Natural killer cell (primary cell): ENCODE data around the gene PPP1R1A. TPM values are rescaled to one million over a fixed set of nuclear protein-coding genes. Genes with fewer than 3 reads are reported as not detected.

Source experiments
- ATAC-seq, 3 donors: fragments of 150-1000 bp in 2 of 3; fragments of 200-7000 bp in 1 of 3; cut with Tn5 transposase; 1 replicate in 1 of 3; 2 replicates in 2 of 3; pipeline ENCODE4 v1.10.0; 2021; ENCODE audit warnings: mild to moderate bottlenecking in 2 of 3, moderate library complexity in 2 of 3
- DNase-seq, 2 donors: peaks; one replicate each; pipeline versions ENCODE4 v3.0.0 to v3.0.0-alpha.2; 2013 to 2021; ENCODE audit warnings: mixed read lengths in 1 of 2
- H3K27ac ChIP-seq: one replicate; pipeline ENCODE4 v1.5.1; 2013; ENCODE audit warnings: mild to moderate bottlenecking, low read length
- H3K27me3 ChIP-seq: one replicate; pipeline ENCODE4 v1.6.1; 2013; ENCODE audit warnings: low read length; ENCODE audit not compliant: control insufficient read depth, insufficient read depth
- H3K36me3 ChIP-seq: one replicate; pipeline ENCODE4 v1.6.1; 2013; ENCODE audit warnings: low read length; ENCODE audit not compliant: control insufficient read depth, insufficient read depth
- H3K4me1 ChIP-seq: one replicate; pipeline ENCODE4 v1.6.1; 2013; ENCODE audit warnings: low read length; ENCODE audit not compliant: control insufficient read depth, insufficient read depth
- H3K4me3 ChIP-seq: one replicate; pipeline ENCODE4 v1.5.1; 2013; ENCODE audit warnings: low read length
- H3K9me3 ChIP-seq: one replicate; pipeline ENCODE4 v1.6.1; 2013; ENCODE audit warnings: low read length; ENCODE audit not compliant: control insufficient read depth, insufficient read depth
- H3K27ac Mint-ChIP-seq, 2 donors: one replicate each; pipeline ENCODE4 v1.8.0; 2022; ENCODE audit warnings: mild to moderate bottlenecking in 2 of 2, mixed read lengths in 2 of 2, moderate library complexity in 1 of 2
- H3K27me3 Mint-ChIP-seq, 2 donors: one replicate each; pipeline ENCODE4 v1.8.0; 2022; ENCODE audit warnings: low read depth in 2 of 2, mixed read lengths in 2 of 2
- H3K36me3 Mint-ChIP-seq: one replicate; pipeline ENCODE4 v1.8.0; 2022; ENCODE audit warnings: mixed read lengths
- H3K4me1 Mint-ChIP-seq, 2 donors: one replicate each; pipeline ENCODE4 v1.8.0; 2022; ENCODE audit warnings: mixed read lengths in 2 of 2
- H3K4me3 Mint-ChIP-seq: one replicate; pipeline ENCODE4 v1.8.0; 2022; ENCODE audit warnings: mild to moderate bottlenecking, moderate library complexity, mixed read lengths
- H3K9me3 Mint-ChIP-seq, 2 donors: one replicate each; pipeline ENCODE4 v1.8.0; 2022; ENCODE audit warnings: mixed read lengths in 2 of 2
- CTCF ChIP-seq: fragments of 200-600 bp; IDR thresholded peaks from one replicate; pipeline ENCODE4 v1.8.0; 2022; ENCODE audit warnings: antibody characterized with exemption
- WGBS: methylation state at CpG from one replicate; pipeline ENCODE4 v1.1.7; 2013; ENCODE audit warnings: missing lambda C conversion rate; ENCODE audit not compliant: insufficient coverage; 5-methylcytosine and 5-hydroxymethylcytosine counted together
- intact Hi-C: fragments of 100-400 bp; cut with micrococcal nuclease; formaldehyde crosslinking; loops from one replicate; pipeline ENCODE4 v1.14.2; 2022
- total RNA-seq, 4 donors: library from RNA; stranded (reverse); fragments of 120-200 nt in 1 of 4; gene quantifications; one replicate each; pipeline versions ENCODE4 v1.2.3 to v1.2.4, GENCODE V29; 2013 to 2022

PPP1R1A gene
- total RNA-seq, 3 donors from 2014 or later (not counting 1 experiment from before 2014, with no cell fraction given): not detected

- DNase-seq: no peak
- Mint-ChIP-seq H3K4me3 (no peak overlapping the region), H3K9me3 (no peaks in the 10 kb centered on the region), H3K27me3 (peaks cover 24 to 49% of the 10 kb centered on the region in 2 donors), H3K36me3 (no peaks in the 10 kb centered on the region), H3K4me1 (peaks cover 0 to 8% of the 10 kb centered on the region in 2 donors), H3K27ac (no peak overlapping the region)
- no peaks in the 10 kb centered on the region for H3K36me3 ChIP-seq
- H3K4me3 ChIP-seq: no peak overlapping the region
- no peak for TF ChIP-seq CTCF
- intact Hi-C loops: no loop called here
- no peaks in the 10 kb centered on the region for H3K4me1 ChIP-seq
- 0% methylated on average over 6 of the region's 6 CpGs for WGBS
- no peaks in the 10 kb centered on the region for H3K9me3 ChIP-seq
- H3K27me3 ChIP-seq: no peaks in the 10 kb centered on the region
- H3K27ac ChIP-seq: no peak overlapping the region
- peak in 2 of 3 donors; percentile 25 to 72 for ATAC-seq
Observed at GRCh38 chr12:54616933-54617680, 28.6 kb upstream of the PPP1R1A start.

GRCh38 chr12:54612225-54612750 lies 23.8 kb upstream of the PPP1R1A start:
- H3K9me3 Mint-ChIP-seq: no peaks in the 10 kb centered on the region
- H3K36me3 Mint-ChIP-seq: no peaks in the 10 kb centered on the region
- 80% methylated on average over 1 of the region's 1 CpG for WGBS
- DNase-seq (no peak), ATAC-seq (no peak)
- H3K27ac Mint-ChIP-seq: no peak overlapping the region
- H3K9me3 ChIP-seq: no peaks in the 10 kb centered on the region
- no peak overlapping the region for H3K4me3 Mint-ChIP-seq
- H3K4me1 Mint-ChIP-seq: peaks cover 0 to 7% of the 10 kb centered on the region in 2 donors
- H3K36me3 ChIP-seq: no peaks in the 10 kb centered on the region
- H3K27me3 ChIP-seq: no peaks in the 10 kb centered on the region
- H3K27me3 Mint-ChIP-seq: peaks cover 23 to 24% of the 10 kb centered on the region in 2 donors
- H3K4me3 ChIP-seq: no peak overlapping the region
- H3K4me1 ChIP-seq: no peaks in the 10 kb centered on the region
- H3K27ac ChIP-seq: no peak overlapping the region
- TF ChIP-seq CTCF: no peak
- intact Hi-C loops: no loop called here

- DNase-seq (no peak), ATAC-seq (no peak)
- no peak for TF ChIP-seq CTCF
- intact Hi-C loops: no loop called here
- no peak overlapping the region for H3K4me3 ChIP-seq
- H3K36me3 ChIP-seq: no peaks in the 10 kb centered on the region
- Mint-ChIP-seq H3K27ac (no peak overlapping the region), H3K36me3 (no peaks in the 10 kb centered on the region), H3K27me3 (peaks cover 22 to 24% of the 10 kb centered on the region in 2 donors), H3K9me3 (no peaks in the 10 kb centered on the region), H3K4me3 (no peak overlapping the region), H3K4me1 (peaks cover 0 to under 1% of the 10 kb centered on the region in 2 donors)
- no peaks in the 10 kb centered on the region for H3K27me3 ChIP-seq
- no peaks in the 10 kb centered on the region for H3K9me3 ChIP-seq
- no peak overlapping the region for H3K27ac ChIP-seq
- WGBS: 94% methylated on average over 3 of the region's 3 CpGs
- H3K4me1 ChIP-seq: no peaks in the 10 kb centered on the region
Observed at GRCh38 chr12:54611715-54612149, 23.3 kb upstream of the PPP1R1A start.
